Keratinocyte (primary cell): ENCODE results near the gene S100P. TPM values are rescaled to one million over a fixed set of nuclear protein-coding genes. Genes with fewer than 3 reads are reported as not detected.

Source experiments
- DNase-seq: peaks from one replicate; pipeline ENCODE4 v3.0.0-alpha.2; 2011; ENCODE audit warnings: low read depth, missing footprints, low spot score
- FAIRE-seq: peaks from 2 replicates; lab custom pipeline; 2011; peaks lifted over from hg19 to GRCh38; lab: Jason Lieb, UNC
- H2AFZ ChIP-seq: 2 replicates; pipeline ENCODE4 v1.6.0; 2012; ENCODE audit warnings: low read length, control low read depth, inconsistent platforms; ENCODE audit not compliant: control insufficient read depth
- H3K27ac ChIP-seq: 2 replicates; pipeline ENCODE4 v1.5.1; 2011; ENCODE audit warnings: low read length; ENCODE audit not compliant: control insufficient read depth, insufficient read depth
- H3K27me3 ChIP-seq: 3 replicates; pipeline ENCODE4 v1.6.0; 2011; ENCODE audit warnings: low read length; ENCODE audit not compliant: control insufficient read depth, insufficient read depth; ENCODE audit errors: extremely low read depth
- H3K36me3 ChIP-seq, 2 experiments: 2 replicates in 1 of 2; 3 replicates in 1 of 2; pipeline ENCODE4 v1.5.1; 2011; ENCODE audit warnings: low read length in 2 of 2, mild to moderate bottlenecking in 1 of 2; ENCODE audit not compliant: control insufficient read depth in 2 of 2, insufficient read depth in 2 of 2; ENCODE audit errors: extremely low read depth in 1 of 2
- H3K4me1 ChIP-seq: 3 replicates; pipeline ENCODE4 v1.5.1; 2011; ENCODE audit warnings: low read length; ENCODE audit not compliant: control insufficient read depth, insufficient read depth; ENCODE audit errors: extremely low read depth
- H3K4me2 ChIP-seq: 3 replicates; pipeline ENCODE4 v1.6.0; 2011; ENCODE audit warnings: low read depth, low read length; ENCODE audit not compliant: control insufficient read depth, insufficient read depth; ENCODE audit errors: extremely low read depth
- H3K4me3 ChIP-seq, 3 experiments: fragments of 200-600 bp in 1 of 3; sonication (generic) in 1 of 3; 2 replicates in 2 of 3; 3 replicates in 1 of 3; pipeline ENCODE4 v1.5.1; 2011 to 2016; ENCODE audit warnings: low read length in 3 of 3, mild to moderate bottlenecking in 3 of 3, control low read depth in 2 of 3, inconsistent platforms in 1 of 3, low read depth in 1 of 3, mixed read lengths in 1 of 3, mixed run types in 1 of 3, moderate library complexity in 1 of 3; ENCODE audit not compliant: control insufficient read depth in 2 of 3, insufficient read depth in 2 of 3; ENCODE audit errors: extremely low read depth in 1 of 3
- H3K79me2 ChIP-seq: 2 replicates; pipeline ENCODE4 v1.6.0; 2012; ENCODE audit warnings: low read length; ENCODE audit not compliant: control insufficient read depth, insufficient read depth
- H3K9ac ChIP-seq: 3 replicates; pipeline ENCODE4 v1.6.0; 2011; ENCODE audit warnings: low read length; ENCODE audit not compliant: control insufficient read depth, insufficient read depth; ENCODE audit errors: extremely low read depth
- H3K9me1 ChIP-seq: 3 replicates; pipeline ENCODE4 v1.6.0; 2011; ENCODE audit warnings: low read length; ENCODE audit not compliant: control insufficient read depth, insufficient read depth; ENCODE audit errors: extremely low read depth
- H3K9me3 ChIP-seq: 2 replicates; pipeline ENCODE4 v1.5.1; 2012; ENCODE audit warnings: low read depth, low read length; ENCODE audit not compliant: control insufficient read depth
- H4K20me1 ChIP-seq: 3 replicates; pipeline ENCODE4 v1.6.0; 2011; ENCODE audit warnings: low read length; ENCODE audit not compliant: control insufficient read depth, insufficient read depth; ENCODE audit errors: extremely low read depth
- CTCF ChIP-seq, 3 experiments: IDR thresholded peaks in 1 of 3; conservative IDR thresholded peaks in 1 of 3; optimal IDR thresholded peaks in 1 of 3; 2 replicates in 2 of 3; 3 replicates in 1 of 3; pipeline versions ENCODE3 to v1.5.1; 2011; ENCODE audit warnings: low read length in 3 of 3, mild to moderate bottlenecking in 3 of 3, moderate library complexity in 2 of 3, control low read depth in 1 of 3, inconsistent platforms in 1 of 3; ENCODE audit not compliant: insufficient read depth in 2 of 3; ENCODE audit errors: extremely low read depth in 1 of 3
- EZH2 ChIP-seq: IDR thresholded peaks from one replicate; pipeline ENCODE4 v1.6.1; 2012; ENCODE audit warnings: inconsistent platforms, mild to moderate bottlenecking, low read length, moderate library complexity
- dilution Hi-C: fragments of 300-500 bp; cut with MboI; formaldehyde crosslinking; loops from one replicate; pipeline ENCODE4 v1.7.0; 2020; ENCODE audit warnings: low sequenced_read_pairs; ENCODE audit not compliant: extremely low pct_ligation_motif_present
- polyA plus RNA-seq, 5 experiments: library from polyadenylated mRNA; depleted of rRNA in 3 of 5; stranded (reverse) in 3 of 5; stranded (forward) in 1 of 5; unstranded in 1 of 5; fragments of >200 nt; gene quantifications; 1 replicate in 1 of 5; 2 replicates in 3 of 5; 3 replicates in 1 of 5; pipeline versions ENCODE4 v1.2.1 to v1.2.3, GENCODE V29; 2011 to 2012; ENCODE audit warnings: missing spikeins in 2 of 5, low read depth in 1 of 5, low replicate concordance in 1 of 5

Gene S100P
- polyA plus RNA-seq, 1 donor (not counting 4 experiments of a cell fraction or from before 2014, with no cell fraction given), result 1.7 TPM

GRCh38 chr4:6692806-6693205, 872 bp upstream of the S100P start:
- dilution Hi-C loops, result no loop called here
- Histone ChIP-seq H3K27me3 (no peaks in the 10 kb centered on the region), H3K4me2 (no peak overlapping the region), H3K9me1 (no peaks in the 10 kb centered on the region), H3K4me1 (peaks cover 39% of the 10 kb centered on the region), H4K20me1 (no peaks in the 10 kb centered on the region), H3K79me2 (no peaks in the 10 kb centered on the region), H2AFZ (no peak overlapping the region), H3K27ac (no peak overlapping the region), H3K4me3 (no peak overlapping the region), H3K9me3 (no peaks in the 10 kb centered on the region), H3K9ac (no peak overlapping the region), H3K36me3 (no peaks in the 10 kb centered on the region)
- FAIRE-seq (no peak), DNase-seq (no peak)
- TF ChIP-seq CTCF (optimal IDR thresholded peaks at IDR 0.05 in 1 of 3, IDR thresholded peaks at IDR 0.05 in 1 of 3, conservative IDR thresholded peaks at IDR 0.05 in 1 of 3; ENCODE audit: extremely low read depth in 1 of 3, insufficient read depth in 2 of 3, low read length in 3 of 3) (no peak), EZH2 (no peak)

- dilution Hi-C loops, result no loop called here
These were observed 661 bp downstream of the S100P start for GRCh38 chr4:6694177-6694901.

More at GRCh38 chr4:6694177-6694901, 661 bp downstream of the S100P start:
- Histone ChIP-seq H2AFZ (no peak overlapping the region), H3K9me1 (no peaks in the 10 kb centered on the region), H3K27ac (no peak overlapping the region), H3K4me1 (peaks cover 25% of the 10 kb centered on the region), H3K36me3 (no peaks in the 10 kb centered on the region), H3K9me3 (no peaks in the 10 kb centered on the region), H3K79me2 (no peaks in the 10 kb centered on the region), H4K20me1 (no peaks in the 10 kb centered on the region), H3K4me2 (no peak overlapping the region), H3K4me3 (no peak overlapping the region), H3K27me3 (no peaks in the 10 kb centered on the region), H3K9ac (no peak overlapping the region)
- TF ChIP-seq CTCF (optimal IDR thresholded peaks at IDR 0.05 in 1 of 3, IDR thresholded peaks at IDR 0.05 in 1 of 3, conservative IDR thresholded peaks at IDR 0.05 in 1 of 3; ENCODE audit: extremely low read depth in 1 of 3, insufficient read depth in 2 of 3, low read length in 3 of 3) (no peak), EZH2 (no peak)
- FAIRE-seq (no peak), DNase-seq (no peak)
